ENCODE results near the gene MYH9.

Gene MYH9

GRCh38 chr22:36349726-36350125 lies 38.0 kb downstream of the MYH9 start:
- no peak for DNase-seq (ENCODE audit: low spot score)

DNA sequence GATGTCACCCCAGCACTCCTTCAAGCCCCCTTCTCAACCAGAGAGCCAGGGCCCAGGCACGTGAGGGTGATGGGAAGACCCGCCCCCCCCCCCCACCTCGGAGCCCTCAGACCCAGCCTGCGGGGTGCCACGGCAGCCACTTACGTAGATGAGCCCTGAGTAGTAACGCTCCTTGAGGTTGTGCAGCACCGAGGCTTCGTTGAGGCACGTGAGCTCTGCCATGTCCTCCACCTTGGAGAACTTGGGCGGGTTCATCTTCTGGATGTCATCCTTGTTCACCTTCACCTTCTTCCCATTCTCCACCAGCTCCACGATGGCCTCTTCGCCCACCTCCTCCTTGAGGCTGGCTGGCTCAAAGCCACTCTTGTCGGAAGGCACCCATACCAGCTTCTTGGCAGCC lies 39.0 kb downstream of the MYH9 start:
- DNase-seq (ENCODE audit: low spot score), result no peak

GRCh38 chr22:36347094-36347493 lies 40.7 kb downstream of the MYH9 start:
- DNase-seq (ENCODE audit: low spot score), result no peak

- DNase-seq (ENCODE audit: low spot score), result no peak
Observed at GRCh38 chr22:36344106-36344827, 43.5 kb downstream of the MYH9 start.

- no peak for DNase-seq (ENCODE audit: low spot score)
Observed at GRCh38 chr22:36343720-36344105, 44.1 kb downstream of the MYH9 start.

- DNase-seq (ENCODE audit: low spot score), result no peak
Observed at GRCh38 chr22:36343070-36343719, 44.6 kb downstream of the MYH9 start.

- DNase-seq (ENCODE audit: low spot score), result no peak
Observed at GRCh38 chr22:36341640-36342041, 46.1 kb downstream of the MYH9 start.

DNA sequence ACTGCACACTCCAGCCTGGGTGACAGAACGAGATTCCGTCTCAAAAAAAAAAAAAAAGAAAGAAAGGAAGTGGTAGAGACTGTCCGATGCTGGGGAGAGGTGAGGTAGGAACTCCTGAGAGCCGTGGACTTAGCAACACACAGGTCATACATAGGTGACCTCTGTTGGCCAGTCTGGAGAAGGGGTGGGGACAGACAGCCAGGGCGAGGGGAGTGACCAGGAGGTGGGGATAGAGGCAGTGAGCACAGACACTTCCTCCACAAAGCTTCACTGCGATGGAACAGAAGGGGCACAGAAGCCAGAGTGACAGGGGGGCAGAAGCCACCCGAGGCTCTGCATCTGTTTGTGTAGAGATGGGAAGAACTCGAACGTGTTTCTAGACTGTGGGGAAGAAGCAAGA lies 47.1 kb downstream of the MYH9 start:
- no peak for DNase-seq (ENCODE audit: low spot score)

DNA sequence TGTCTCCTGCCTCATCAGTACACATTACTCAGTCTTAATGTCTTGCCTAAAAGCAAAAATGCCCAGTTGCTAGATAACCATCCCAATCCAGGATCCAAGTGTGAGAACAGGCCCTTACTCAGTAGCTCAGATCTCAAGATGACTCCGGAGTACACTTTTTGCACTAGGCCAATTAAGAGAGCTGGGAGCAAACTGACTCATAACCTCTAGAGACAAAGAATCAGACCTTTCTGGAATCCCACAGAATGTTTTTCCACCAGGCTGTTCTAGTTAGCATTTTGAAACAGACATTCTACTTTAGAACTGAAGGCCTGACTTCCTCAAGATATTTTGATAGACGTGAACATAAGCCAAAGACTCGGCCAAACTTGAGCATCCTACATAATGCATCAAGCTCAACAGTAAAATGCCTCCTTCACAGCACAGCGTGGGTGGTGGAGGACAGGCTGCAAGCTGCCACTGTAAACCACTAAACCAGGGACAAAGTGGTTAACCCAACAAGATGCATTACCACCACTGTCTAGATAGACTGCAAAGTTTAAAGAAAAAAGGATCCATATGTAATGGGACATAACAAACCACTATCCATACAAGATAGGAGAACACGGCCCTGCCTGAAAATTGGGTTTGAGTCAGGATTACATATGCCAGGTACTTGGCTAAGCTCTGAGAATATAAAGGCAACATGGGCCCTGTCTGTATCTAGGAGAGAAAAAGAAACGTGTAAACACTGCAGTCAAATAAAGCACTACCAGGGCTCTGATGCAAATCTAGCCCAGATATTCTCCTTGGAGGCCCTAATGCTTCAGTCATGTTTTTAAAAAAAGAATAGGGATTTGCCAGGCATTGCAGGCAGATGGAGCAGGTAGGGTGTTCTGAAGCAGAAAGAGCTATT lies 48.3 kb downstream of the MYH9 start:
- no peak for DNase-seq (ENCODE audit: low spot score)

- no peak for DNase-seq (ENCODE audit: low spot score)
Observed at GRCh38 chr22:36337365-36338130, 50.2 kb downstream of the MYH9 start.

- no peak for DNase-seq (ENCODE audit: low spot score)
Observed at GRCh38 chr22:36336246-36337182, 51.3 kb downstream of the MYH9 start.

DNA sequence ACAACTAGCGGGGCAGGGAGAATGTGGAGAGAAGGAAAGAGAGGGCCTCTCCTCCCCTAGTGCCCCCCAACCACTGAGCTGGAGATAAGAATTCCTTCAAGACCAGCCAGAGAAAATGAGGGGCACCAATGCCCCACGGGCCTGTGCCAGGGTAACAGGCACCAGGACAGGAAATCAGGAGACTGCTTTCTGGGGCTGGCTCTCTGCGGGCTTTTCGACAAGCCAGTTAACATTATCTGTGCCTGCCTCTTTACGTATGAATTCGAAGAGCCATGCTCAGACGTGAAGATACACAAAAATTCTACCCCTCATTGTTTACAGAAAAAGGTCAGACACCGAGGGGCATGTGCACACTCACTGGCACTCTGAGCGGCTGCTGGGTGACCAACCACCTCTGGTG lies 52.1 kb downstream of the MYH9 start:
- no peak for DNase-seq (ENCODE audit: low spot score)

GRCh38 chr22:36334821-36335603 lies 52.8 kb downstream of the MYH9 start:
- DNase-seq (ENCODE audit: low spot score), result peak; percentile 72

DNA sequence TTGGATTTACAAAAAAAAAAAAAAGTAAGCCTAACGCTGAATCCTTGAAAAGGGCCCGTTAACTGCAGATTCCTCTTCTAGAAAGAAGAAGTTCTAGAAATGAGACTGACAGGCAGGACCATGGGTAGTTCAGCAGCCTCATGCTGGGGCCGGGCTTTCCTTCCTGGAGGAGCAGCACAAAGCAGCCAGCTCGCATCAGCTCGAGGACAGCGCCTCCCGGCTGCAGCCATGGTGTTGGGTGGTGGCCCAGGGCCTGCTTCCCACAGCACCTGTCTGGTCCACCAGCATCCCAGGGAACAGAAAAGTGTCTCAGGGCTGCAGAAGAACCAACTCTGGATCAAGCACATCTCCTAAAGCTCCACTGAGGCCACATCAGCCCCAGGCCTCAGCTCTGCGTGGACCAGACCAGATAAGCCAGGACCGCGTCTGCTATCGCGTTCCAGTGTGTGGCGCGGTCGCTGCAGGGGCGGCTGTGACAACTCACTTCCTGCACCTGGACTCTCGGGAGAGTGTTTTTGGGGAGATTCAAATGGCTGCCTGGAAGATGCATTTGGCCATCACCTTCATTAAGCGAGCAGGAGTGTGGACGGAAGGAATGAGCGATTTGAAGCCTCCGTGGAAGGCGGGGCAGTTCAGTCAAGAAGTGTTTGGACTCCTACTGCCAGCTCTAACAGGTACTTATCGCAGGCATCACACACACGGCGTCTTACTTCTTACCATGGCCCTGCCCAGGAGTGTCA lies 53.5 kb downstream of the MYH9 start:
- no peak for DNase-seq (ENCODE audit: low spot score)

DNA sequence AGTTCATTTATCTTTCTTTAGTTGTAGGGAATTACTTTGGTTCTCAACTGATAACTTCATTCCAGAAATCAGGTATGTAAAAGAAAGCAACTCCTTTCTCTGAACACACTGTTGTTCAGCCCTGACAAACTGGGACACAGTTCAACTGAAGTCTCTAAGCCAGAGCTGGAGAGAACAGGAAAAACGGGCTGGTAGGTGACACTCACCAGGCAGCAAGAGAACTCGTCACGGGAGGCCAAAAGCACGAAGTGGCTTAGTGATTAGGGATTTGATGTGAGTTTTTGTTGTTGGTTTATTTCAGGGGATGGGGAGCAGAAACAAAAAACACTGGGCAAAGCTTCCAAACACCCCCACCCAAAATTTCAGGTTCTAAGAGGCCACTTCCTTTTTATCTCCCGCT lies 54.1 kb downstream of the MYH9 start:
- no peak for DNase-seq (ENCODE audit: low spot score)

- DNase-seq (ENCODE audit: low spot score), result peak; percentile 95
Observed at GRCh38 chr22:36332623-36333332, 55.0 kb downstream of the MYH9 start.

GRCh38 chr22:36331912-36332622 lies 55.7 kb downstream of the MYH9 start:
- peak; percentile 71 for DNase-seq (ENCODE audit: low spot score)

GRCh38 chr22:36331306-36331911 lies 56.4 kb downstream of the MYH9 start:
- DNase-seq (ENCODE audit: low spot score), result peak; percentile 99

Measured in SW480 (cell line).